ENCODE measurements around the gene NRG2. TPM values are rescaled to one million over a fixed set of nuclear protein-coding genes. Genes with fewer than 3 reads are reported as not detected.
A peak's percentile ranks its signal among the peaks of the same experiment; 100 is the strongest.

The NRG2 gene
- total RNA-seq, 1 donor from 2014 or later = not detected

DNA sequence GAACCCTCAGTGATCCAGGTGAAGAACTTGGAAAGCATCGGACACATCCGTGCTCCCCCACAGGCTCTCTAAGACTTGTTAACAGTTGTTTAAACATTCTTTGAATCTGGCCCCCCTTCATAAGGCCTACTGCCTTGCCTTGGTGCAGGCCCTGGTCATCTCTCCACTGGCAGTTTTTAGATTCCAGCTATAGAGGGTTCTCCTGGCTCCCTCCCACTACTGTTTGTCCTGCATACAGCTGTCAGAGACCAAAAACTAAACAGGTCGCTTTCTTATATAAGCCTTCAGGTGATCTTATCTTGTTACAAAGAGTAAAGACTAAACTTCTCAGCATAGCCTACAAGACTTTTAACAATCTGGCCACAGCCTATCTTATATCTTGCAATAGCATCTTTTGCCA, 32.3 kb downstream of the NRG2 start:
- DNase-seq (ENCODE audit: low spot score) = no peak

DNA sequence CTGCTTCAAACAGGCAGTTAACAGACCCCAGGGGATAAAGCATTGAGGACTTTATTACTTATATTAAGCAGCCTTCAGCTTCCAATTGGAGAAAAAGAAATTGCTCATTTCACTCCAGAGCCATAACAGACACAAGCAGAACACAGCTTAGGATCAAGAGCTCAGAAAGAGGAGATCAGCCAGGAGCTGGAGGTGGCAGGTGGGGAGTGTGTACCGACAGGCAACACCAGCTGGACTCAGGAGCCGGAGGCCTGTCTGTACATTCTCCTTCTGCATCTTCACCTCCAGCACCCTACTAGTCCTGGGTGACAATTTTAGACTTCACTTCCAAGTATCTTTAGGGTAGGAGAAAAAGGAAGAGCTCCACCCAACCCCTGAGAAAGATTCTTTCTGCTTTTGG, 35.8 kb downstream of the NRG2 start:
- DNase-seq (ENCODE audit: low spot score) = no peak

DNA sequence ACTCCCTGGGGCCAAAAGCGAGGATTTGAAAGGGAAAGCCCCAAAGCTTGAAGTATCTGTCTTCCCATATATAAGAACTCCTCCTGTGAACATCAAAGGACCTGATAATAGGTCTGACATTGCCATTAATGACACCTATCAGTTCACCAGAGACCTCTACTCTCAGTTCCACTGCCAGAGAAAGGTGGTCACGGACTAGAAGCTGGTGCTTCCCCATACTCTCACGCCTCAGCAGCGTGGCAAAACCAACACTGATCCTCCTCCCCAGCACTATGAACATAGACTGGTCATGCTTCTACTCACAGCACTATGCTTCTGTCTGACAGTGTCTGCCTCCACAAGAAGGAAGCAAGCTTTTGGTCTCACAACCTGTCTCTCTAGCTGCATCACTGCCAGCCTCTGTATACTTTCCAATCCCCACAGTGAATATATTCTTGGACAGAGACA, 37.9 kb downstream of the NRG2 start:
- DNase-seq (ENCODE audit: low spot score) = no peak

DNA sequence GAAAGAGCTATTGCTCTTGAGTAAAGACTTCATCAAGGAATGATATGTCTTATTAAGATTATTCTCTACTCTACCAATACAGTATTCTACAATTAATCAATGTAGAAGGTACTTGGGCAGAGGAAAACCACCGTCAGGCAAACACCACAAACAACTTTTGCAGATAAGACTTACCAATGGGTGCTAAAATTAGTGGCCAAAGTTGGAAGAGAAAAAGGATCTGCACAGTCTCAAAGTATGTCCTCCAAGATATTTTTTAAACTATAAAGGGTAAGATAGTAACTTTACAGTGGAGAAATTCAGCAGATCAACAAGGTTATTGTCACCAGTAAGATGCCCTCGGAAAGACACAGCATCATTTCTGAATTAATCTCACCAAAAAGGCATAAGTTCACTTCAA, 38.9 kb downstream of the NRG2 start:
- no peak for DNase-seq (ENCODE audit: low spot score)

DNA sequence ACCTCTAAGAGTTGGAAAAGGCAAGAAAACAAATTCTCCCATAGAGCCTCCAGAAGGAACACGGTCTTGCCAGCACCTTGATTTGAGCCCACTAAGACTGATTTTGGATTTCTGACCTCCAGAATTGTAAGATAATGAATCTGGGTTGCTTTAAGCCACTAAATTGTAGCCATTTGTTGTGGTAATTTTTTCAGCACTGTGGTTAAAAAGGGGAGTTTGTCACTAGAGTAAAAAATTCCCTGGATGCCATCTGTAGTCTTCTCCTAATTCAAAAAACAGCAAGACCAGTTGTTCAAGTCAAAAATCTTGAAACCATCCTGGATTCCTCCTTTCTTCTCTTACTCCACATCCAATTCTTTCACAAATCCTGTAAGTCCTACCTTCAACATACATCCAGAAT, 39.6 kb downstream of the NRG2 start:
- DNase-seq (ENCODE audit: low spot score) = no peak

DNA sequence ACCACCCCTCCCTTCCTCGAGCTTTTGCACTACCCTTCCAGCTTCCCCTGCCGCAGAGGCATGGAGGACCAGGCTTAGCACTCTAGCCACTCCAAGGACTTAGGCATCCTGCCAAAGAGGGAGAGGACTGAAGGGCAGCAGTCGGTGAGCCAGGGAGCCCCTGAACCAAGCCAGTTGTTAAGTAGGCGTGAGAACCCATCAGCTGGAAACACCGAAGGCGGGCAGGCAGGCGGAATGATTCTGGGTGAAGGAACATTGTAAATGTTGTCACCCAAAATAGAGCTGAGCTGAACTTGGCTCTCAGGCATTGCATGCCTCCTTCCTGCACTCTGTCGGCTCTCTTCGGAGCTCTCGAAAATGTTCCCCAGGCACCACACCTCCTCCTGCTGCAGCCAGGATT, 42.8 kb downstream of the NRG2 start:
- DNase-seq (ENCODE audit: low spot score) = no peak

DNA sequence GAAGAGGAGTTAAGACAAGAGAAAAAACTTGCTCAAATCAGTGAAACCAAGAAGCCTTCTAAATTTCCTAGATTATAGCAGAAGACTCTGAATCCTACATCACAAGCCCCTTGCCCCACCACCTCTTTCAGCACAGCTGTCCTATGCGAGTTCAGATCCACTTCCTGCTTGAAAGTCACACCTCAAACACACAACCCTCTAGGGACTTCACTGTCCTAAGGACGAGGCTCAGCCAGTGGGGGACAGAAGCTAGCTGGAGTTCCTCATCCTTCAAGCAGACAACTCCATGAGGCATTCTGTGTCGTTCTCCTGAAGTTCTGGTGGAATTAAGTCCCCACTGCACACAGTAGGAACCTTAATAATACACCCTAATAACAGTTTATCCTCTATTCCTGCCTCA, 44.3 kb downstream of the NRG2 start:
- DNase-seq (ENCODE audit: low spot score) = no peak

DNA sequence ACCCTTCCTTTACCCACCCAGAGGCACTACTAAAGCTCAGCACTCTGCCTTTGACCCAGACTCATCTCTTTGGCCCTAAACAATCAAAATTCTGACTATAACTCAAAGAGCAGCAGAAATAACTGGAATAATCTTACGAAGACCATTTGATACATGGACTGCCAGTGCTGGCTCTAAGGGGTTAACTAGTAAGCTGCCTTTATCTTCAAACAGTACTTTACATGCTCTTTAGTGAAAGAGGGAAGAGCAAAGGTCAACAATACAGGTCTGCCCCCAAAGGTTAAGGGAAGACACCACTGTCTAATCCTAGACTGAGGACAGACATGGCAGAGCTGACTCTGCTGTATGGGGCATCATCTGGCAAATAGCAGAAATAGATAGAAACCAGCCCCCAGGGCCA, 45.8 kb downstream of the NRG2 start:
- no peak for DNase-seq (ENCODE audit: low spot score)

DNA sequence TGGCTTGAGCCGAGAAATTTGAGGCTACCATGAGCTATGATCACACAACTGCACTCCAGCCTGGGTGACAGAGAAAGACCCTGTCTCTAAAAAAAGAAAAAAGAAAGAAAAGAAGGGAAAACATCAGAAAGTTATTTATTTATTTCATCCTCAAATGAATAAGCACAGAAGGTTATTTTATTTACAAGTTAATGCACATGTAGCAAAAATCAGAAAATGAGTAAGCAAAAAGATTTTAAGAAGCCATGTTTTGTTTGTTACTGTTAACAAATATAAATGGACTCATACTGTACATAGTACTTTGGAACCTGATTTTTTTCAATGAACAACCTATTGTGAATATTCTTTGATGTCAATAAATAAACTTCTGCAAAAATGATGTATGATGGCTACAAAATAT, 47.2 kb downstream of the NRG2 start:
- DNase-seq (ENCODE audit: low spot score) = no peak

DNA sequence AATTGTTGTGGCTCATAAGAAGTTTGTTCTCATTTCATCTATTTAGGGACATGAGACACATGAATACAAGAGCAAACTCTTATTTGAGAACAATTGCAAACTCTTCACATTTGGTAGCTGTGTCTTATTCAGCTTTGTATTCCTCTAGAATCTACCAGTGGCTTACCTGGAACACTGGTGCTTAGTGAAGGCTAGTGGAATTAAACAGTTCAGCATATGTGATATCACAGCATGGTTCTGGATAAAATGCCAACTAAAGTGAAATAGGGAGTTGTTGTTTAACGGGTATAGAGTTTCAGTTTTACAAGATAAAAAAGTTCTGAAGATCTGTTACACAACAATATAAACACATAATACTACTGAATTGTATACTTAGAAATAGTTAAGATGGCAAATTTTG, 48.9 kb downstream of the NRG2 start:
- no peak for DNase-seq (ENCODE audit: low spot score)

DNA sequence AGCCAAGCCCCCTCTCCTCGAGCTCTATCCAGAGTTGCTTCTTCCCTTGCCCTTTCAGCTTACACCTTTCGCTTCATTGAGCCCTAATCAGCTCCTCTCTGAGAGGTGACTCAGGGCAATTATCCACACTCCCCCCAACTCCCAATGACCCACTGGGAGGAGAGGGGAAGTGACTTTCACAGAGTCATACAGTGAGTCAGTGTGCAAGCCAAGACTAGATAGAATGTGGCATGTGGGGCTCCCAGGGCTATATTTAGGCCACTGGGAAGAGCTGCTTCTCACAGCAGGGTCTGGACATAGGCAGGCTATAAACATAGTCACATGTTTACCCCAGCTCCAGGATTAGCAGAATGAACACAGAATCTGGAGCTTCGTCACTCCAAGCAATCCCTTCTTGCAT, 57.4 kb downstream of the NRG2 start:
- DNase-seq (ENCODE audit: low spot score) = no peak

DNA sequence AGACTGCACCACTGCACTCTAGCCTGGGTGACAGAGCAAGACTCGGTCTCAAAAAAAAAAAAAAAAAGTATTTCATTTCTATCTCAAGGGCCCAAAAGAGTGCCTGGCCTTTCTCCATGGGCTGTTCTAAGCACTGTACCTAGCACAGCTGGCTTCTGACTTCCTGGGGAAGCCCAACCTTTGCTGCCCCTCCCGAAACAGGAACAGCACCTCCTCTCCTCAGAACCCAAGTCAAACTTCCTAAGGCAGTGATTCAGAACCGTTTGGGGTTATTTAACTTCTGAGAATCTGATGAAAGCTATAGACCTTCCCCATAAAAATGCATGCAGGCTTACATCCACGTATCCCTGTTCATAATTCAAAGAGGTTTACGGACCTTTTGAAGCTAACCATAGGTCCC, 57.8 kb downstream of the NRG2 start:
- no peak for DNase-seq (ENCODE audit: low spot score)

DNA sequence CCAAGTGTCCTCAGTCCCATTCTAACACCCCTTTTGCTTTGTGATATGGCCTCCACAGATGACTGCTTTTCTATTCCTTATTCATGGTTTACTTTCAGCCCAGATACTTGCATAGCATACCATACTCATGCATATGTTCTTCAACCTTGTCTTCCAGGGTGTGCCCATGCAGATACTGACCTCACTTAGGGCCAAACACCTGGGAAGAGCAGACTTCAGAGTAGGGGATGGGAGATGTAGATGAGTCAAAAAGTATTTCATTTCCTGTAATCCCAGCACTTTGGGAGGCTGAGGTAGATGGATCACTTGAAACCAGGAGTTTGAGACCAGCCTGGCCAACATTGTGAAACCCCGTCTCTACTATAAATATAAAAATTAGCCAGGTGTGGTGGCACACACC, 58.3 kb downstream of the NRG2 start:
- no peak for DNase-seq (ENCODE audit: low spot score)

DNA sequence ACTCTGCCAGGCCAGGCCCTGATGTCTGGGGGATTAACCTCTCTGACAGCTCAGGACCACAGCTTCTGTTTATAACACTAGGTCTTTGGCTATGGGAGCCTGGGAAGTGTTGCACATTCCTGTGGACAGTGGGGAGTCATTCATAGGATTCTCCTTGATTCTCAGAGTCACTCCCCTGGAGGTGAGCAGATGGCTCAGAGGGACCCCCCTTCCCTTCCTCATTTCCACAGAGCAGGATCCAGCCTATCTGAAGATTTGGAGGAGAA, 60.2 kb downstream of the NRG2 start:
- no peak for DNase-seq (ENCODE audit: low spot score)

DNA sequence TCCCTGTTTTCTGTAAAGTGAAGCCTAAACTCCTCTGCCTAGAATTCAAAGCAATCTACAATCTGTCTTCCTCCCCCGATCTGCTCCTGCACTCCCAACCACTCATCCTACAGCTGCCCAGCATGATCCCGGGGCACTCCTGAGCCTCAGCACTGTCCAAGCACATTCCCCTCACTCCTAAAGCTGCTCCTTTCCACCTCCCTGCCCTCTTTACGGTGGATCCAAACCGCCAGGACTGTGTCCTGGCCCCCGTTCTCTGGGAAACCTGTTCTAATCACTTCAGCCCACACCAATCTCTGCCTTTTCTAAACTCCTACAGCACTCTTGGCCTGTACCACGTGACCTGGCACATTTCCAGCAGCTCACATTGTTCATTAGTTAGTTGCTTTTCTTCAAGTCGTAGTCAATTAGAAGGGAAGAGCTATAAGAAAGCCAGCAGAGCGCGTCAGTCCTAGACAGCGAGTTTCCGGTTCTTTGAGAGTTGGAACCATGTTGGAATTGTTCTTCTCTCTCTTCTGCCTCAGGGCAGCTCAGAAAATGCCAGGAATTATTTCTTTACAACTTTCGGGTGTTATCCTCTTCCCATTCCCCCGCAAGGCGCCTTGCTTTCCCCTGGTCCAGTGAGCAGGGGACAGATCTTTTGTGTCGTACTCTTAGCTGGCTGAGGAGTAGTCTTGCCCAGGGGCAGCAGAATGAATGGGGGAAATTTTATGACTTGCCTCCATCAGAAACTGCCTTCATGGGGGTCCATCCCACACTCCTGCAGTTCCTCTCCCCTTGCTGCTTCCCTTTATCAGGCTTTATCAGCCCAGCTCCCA, 60.7 kb downstream of the NRG2 start:
- peak; percentile 44 for DNase-seq (ENCODE audit: low spot score)

DNA sequence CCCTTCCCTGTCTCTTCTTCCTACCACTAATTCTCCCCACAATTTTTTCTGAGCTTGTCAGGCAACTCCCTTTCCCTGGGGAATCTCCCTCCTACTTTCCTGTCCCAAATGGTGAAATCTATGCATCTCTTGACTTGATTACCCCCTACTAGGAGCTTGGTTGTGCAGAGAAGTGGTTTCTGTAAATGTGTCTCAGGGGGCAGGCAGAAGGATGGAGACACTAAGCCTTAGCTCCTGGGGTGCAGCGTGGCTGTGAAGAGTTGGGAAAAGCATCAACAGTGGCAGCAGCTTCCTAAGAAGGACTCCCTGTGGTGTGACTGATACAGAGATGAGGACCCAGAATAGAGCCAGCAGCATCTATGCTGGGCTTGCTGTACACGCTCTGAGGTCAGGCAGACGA, 62.3 kb downstream of the NRG2 start:
- no peak for DNase-seq (ENCODE audit: low spot score)

DNA sequence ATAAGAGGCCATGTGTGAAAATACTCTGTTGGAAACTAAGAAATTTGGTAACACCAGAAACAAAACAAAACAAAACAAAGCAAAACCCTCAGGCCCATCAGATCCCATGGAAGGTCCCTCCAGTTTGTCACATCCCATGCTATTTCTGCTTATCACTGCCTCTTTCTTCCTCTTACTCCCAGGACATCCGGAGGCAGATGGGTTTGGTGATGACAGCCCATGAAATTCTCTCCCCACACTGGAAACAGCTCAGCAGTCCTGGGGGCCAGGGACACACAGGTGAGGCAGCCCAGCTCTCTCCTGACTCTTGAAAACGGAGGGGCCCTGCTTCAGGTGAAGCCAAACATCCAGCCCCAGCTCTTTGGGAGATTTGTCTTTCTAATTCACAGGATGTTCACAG, 63.2 kb downstream of the NRG2 start:
- no peak for DNase-seq (ENCODE audit: low spot score)

DNA sequence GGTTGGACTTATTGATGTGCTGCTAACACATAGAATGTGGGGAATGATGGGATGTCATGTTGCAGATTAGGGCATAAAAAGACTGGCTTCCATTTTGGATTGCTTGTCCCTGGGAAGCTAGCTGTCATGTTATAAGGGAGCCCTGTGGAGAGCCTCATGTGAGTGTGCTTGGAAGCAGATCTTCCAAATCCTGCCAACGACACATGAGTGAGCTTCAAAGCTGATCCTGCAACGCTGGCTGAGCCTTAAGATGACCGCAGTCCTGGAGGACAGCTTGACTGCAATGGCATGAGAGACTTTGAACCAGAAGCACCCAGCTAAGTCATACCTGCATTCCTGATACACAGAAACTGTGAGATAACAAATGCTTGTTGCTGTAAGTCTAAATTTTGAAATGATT, 63.6 kb downstream of the NRG2 start:
- DNase-seq (ENCODE audit: low spot score) = no peak

DNA sequence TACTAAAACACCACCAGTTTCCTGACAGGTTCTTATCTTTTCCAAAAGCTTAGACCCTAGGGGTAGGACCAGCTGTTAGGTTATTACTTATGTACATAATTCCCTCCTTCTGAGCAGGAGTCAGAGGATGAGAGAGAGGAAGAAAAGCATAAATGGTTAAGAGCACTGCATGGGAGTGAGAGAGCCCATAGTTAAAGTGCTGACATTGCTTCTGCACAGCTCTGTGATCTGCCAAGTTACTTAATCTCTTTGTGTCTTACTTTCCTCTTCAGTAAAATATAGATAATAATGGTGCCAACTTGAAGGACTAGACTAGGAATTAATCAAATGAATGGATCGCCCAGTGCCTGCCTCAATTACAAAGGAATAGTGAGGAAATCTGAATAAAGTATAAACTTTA, 66.4 kb downstream of the NRG2 start:
- no peak for DNase-seq (ENCODE audit: low spot score)

DNA sequence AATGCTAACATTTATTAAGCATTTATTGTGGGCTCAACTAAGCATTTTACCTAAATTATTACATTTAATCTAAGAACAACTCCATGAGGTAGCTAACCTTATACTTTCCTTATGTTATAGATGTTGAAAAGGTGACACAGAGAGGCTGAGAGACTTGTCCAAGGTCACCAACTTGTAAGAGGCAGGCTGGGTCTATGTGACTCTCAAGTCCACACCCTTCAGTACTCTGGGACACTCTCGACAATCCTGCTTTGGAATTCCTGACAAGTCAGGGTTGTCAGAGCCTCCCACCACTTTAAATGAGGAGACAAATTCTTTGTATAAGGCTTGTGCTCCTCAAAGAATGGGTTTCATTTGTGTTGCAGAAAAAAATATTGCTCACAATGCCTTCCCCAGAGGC, 67.2 kb downstream of the NRG2 start:
- DNase-seq (ENCODE audit: low spot score) = no peak

DNA sequence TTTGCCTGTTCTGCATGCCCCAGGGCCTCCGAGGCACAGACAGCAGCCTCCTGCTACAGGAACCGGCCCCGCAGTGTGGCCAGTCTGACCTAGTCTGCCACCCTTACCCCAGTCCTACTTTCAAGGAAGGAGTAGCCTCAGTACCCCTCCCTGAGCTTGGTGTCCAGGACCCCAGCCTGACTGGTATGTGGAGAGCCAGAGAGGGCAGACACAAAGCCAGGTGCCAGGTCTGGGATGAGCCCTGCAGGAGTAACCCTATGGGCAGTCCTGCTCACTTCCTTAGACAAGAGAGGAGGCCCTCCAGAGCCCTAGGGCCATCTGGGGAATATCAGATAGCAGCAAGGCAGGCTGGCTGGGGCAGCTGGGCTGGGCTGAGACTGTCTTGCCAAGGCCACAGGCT, 67.8 kb downstream of the NRG2 start:
- DNase-seq (ENCODE audit: low spot score) = peak; percentile 73

DNA sequence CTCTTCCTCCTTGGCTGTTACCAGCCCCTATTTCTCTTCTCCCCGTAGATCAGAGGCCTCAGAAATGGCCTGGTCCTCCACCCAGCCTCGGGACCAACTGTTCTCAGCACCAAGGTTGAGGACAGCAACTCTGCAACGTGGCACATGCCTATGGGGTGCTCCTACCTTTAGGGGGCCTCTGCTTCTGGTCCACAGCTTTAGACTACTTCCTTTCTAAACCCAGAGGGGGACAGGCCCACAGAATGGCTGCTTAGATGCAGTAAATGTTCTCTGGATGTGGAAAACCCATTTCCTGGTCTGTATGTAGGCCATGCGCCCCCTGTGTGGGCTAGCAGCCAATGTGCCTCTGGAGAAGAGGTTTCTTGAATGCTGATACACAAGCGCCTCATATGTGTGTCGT, 68.4 kb downstream of the NRG2 start:
- no peak for DNase-seq (ENCODE audit: low spot score)

DNA sequence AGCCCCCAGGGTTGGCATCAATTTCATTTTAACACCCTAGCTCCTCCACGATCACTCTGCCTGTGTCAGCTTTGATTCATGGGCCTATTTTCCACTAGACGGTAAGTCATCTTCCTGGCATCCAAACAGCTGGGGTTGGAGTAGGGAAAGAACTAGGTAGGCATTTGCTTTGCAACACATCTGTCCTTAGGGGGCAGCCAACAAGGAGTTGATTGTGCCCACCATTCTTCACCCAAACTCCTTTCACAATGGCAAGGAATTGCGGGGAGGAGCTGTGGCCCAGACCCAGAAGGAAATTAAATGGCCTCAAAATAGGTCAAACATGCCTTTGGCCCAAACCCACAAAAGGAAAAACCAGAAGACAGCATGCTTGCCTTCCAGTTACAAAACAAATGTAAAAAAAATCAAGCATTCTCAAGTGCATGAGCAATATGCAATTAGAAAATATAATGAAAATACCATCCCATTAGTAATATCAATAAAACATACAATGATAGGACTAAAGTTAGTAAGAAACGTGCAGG, 71.8 kb downstream of the NRG2 start:
- DNase-seq (ENCODE audit: low spot score) = no peak

DNA sequence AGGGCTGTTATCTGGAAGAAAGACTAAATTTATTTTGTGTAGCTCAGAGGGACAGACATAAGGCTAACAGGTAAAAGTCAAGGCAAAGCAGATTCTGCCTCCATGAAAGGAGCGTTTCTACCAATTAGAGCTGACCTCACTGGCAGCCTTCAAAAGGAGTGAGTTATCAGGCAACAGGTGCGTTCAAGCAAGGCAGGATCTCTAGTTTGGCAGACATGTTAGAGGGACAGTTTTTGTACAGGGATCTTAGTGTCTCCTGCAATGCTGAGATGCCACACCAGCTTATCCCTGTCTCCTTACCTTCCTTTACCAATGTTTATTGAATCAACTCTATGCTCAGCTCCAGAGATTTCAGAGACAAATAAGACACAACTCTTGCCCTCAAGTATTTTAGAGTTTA, 73.8 kb downstream of the NRG2 start:
- DNase-seq (ENCODE audit: low spot score) = no peak
